ENCODE measurements around the gene NUP54. TPM values are rescaled to one million over a fixed set of nuclear protein-coding genes. Genes with fewer than 3 reads are reported as not detected.

Gene NUP54
- total and polyA plus RNA-seq, 10 donors = 22.8 to 43.2 (median 31.9) TPM

DNA sequence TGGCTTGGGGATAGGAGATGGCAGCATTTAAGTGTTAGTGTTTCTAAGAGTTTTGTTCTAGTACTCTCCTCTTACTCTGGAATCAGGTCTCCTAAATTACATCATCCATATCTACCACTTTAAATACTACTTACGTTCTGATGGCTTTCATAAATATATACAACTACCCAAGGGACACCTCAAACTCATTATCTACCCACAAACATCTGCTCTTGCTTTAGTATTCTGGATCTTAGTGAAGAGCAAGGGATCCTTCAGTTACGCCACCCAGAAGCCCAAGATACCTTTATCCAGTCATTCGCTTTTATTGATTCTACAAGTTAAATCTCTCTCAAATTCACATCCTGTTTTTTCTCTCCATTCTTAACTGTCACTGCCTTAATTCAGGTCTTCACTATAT, 7.0 kb downstream of the NUP54 start:
- WGBS, 5 donors = 90 to 96% (median 93%) methylated on average over 3 of the region's 3 CpGs
- intact Hi-C loops (cut with DNase I; ENCODE audit: low total_unique reads) = no loop called here

DNA sequence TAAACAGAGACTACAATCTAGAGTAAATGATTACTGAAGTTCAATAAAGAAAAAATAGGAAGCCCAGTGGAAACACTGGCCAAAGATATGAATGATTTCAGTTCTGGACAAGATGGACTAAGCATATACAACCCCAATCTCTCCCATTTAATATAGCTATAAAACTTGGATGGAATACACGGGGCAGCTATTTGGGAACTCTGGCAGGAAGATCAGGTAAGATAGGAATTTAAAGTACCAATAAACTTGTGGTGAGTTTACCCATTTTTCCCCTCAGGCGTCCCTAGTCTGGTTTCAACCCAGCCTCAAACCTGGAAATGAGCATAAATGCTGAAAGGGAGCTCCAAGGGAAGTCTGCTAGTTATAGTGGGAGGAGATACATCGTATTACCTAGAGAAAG, 20.4 kb downstream of the NUP54 start:
- Histone ChIP-seq H3K27ac (no peak overlapping the region), H3K4me1 (no peaks in the 10 kb centered on the region), H3K9me3 (no peaks in the 10 kb centered on the region), H3K27me3 (replicated peaks in 1 of 7) (no peaks in the 10 kb centered on the region), H3K36me3 (peaks cover 4 to 97% (median 42%) of the 10 kb centered on the region in 6 donors), H3K4me3 (no peak overlapping the region)
- 93 to 98% (median 95%) methylated on average over 3 of the region's 3 CpGs for WGBS, 5 donors
- intact Hi-C loops (cut with DNase I; ENCODE audit: low total_unique reads) = no loop called here
- DNase-seq = no peak
- TF ChIP-seq POLR2A (IDR thresholded peaks at IDR 0.05) = no peak
- TF ChIP-seq POLR2AphosphoS5 (IDR thresholded peaks at IDR 0.05) = no peak
- TF ChIP-seq, protein P1, sequence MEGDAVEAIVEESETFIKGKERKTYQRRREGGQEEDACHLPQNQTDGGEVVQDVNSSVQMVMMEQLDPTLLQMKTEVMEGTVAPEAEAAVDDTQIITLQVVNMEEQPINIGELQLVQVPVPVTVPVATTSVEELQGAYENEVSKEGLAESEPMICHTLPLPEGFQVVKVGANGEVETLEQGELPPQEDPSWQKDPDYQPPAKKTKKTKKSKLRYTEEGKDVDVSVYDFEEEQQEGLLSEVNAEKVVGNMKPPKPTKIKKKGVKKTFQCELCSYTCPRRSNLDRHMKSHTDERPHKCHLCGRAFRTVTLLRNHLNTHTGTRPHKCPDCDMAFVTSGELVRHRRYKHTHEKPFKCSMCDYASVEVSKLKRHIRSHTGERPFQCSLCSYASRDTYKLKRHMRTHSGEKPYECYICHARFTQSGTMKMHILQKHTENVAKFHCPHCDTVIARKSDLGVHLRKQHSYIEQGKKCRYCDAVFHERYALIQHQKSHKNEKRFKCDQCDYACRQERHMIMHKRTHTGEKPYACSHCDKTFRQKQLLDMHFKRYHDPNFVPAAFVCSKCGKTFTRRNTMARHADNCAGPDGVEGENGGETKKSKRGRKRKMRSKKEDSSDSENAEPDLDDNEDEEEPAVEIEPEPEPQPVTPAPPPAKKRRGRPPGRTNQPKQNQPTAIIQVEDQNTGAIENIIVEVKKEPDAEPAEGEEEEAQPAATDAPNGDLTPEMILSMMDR (IDR thresholded peaks at IDR 0.05 in 8 of 11, conservative IDR thresholded peaks at IDR 0.05 in 3 of 11) = no peak

More for the DNA sequence above, 7.0 kb downstream of the NUP54 start:
- DNase-seq = no peak
- peaks cover 4 to 21% (median 13%) of the 10 kb centered on the region in 6 donors for H3K4me1 ChIP-seq
- no peak overlapping the region for H3K4me3 ChIP-seq
- TF ChIP-seq POLR2A (IDR thresholded peaks at IDR 0.05) = no peak
- no peaks in the 10 kb centered on the region for H3K9me3 ChIP-seq
- H3K36me3 ChIP-seq = peaks cover 0 to 81% (median 50%) of the 10 kb centered on the region in 6 donors
- H3K27me3 ChIP-seq (replicated peaks in 1 of 7) = no peaks in the 10 kb centered on the region
- H3K27ac ChIP-seq = no peak overlapping the region

DNA sequence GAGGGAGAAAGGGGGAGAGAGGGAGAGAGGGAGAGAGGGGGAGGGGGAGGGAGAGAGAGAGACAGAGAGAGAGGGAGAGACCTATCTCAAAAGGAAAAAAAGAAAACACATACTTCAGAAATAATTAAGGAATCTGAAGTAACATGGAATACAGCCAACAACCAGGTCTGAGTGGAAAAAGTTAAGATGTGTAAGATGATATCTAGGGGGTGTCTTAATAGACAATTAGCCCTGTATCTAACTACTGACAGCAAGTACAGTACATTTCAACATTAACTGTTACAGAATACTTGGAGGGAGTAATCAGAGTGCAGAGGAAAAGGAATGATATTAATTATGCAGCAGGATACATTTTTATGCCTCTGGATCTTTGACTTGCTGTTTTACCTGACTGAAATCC, 22.4 kb downstream of the NUP54 start:
- no peaks in the 10 kb centered on the region for H3K9me3 ChIP-seq
- H3K4me3 ChIP-seq = no peak overlapping the region
- intact Hi-C loops (cut with DNase I; ENCODE audit: low total_unique reads) = no loop called here
- DNase-seq = no peak
- no peak overlapping the region for H3K27ac ChIP-seq
- TF ChIP-seq, protein P1 (IDR thresholded peaks at IDR 0.05 in 8 of 11, conservative IDR thresholded peaks at IDR 0.05 in 3 of 11) = no peak
- no peak for TF ChIP-seq POLR2A (IDR thresholded peaks at IDR 0.05)
- TF ChIP-seq POLR2AphosphoS5 (IDR thresholded peaks at IDR 0.05) = no peak
- peaks cover 4 to 97% (median 48%) of the 10 kb centered on the region in 6 donors for H3K36me3 ChIP-seq
- H3K27me3 ChIP-seq (replicated peaks in 1 of 7) = no peaks in the 10 kb centered on the region
- no peaks in the 10 kb centered on the region for H3K4me1 ChIP-seq

DNA sequence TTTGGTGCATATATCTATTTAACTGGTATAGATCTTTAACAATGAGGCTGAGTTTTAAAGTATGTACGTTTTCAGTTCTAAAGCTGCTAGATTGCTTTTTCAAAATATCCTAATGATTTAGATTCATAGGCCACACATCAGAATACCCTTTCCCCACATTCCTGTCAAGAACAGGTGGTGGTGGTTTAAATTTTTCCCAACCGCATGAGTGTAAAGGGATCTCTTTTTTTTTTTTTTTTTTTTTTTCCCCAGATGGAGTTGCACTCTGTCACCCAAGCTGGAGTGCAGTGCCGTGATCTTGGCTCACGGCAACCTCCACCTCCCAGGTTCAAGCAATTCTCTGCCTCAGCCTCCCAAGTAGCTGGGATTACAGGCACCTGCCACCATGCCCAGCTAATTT, 28.0 kb downstream of the NUP54 start:
- Histone ChIP-seq H3K27me3 (replicated peaks in 1 of 7) (no peaks in the 10 kb centered on the region), H3K4me3 (no peak overlapping the region), H3K4me1 (no peaks in the 10 kb centered on the region), H3K9me3 (no peaks in the 10 kb centered on the region), H3K36me3 (peaks cover 4 to 100% (median 75%) of the 10 kb centered on the region in 6 donors), H3K27ac (no peak overlapping the region)
- DNase-seq = no peak
- WGBS, 5 donors = 80 to 96% (median 89%) methylated on average over 4 of the region's 4 CpGs
- TF ChIP-seq, protein P1 (IDR thresholded peaks at IDR 0.05 in 8 of 11, conservative IDR thresholded peaks at IDR 0.05 in 3 of 11) = no peak
- TF ChIP-seq POLR2AphosphoS5 (IDR thresholded peaks at IDR 0.05) (no peak), POLR2A (IDR thresholded peaks at IDR 0.05) (no peak)
- intact Hi-C loops (cut with DNase I; ENCODE audit: low total_unique reads) = no loop called here

DNA sequence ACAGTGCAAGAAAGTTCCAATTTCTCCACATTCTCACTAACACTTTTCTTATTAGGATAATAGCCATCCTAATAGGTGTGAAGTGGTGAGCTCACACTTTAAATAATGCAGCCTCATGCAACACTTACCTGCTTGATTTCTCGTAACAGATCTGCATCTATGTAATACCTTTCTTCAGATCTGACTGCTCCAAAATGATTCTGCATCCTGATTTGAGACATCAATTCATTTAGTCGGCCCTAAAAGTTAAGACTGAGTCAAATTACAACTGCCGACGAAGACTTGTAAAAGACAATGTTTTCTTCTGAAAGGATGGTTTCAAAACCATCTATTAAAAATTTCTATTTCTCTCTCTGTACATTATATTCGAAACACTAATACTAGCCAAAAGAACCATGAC, 30.7 kb downstream of the NUP54 start:
- intact Hi-C loops (cut with DNase I; ENCODE audit: low total_unique reads) = no loop called here
- H3K27me3 ChIP-seq (replicated peaks in 1 of 7) = no peaks in the 10 kb centered on the region
- no peak for TF ChIP-seq POLR2A (IDR thresholded peaks at IDR 0.05)
- TF ChIP-seq, protein P1 (IDR thresholded peaks at IDR 0.05 in 8 of 11, conservative IDR thresholded peaks at IDR 0.05 in 3 of 11) = no peak
- TF ChIP-seq POLR2AphosphoS5 (IDR thresholded peaks at IDR 0.05) = no peak
- DNase-seq = no peak
- no peak overlapping the region for H3K4me3 ChIP-seq
- no peaks in the 10 kb centered on the region for H3K4me1 ChIP-seq
- no peaks in the 10 kb centered on the region for H3K9me3 ChIP-seq
- no peak overlapping the region for H3K27ac ChIP-seq
- WGBS, 5 donors = 83 to 94% (median 90%) methylated on average over 5 of the region's 5 CpGs
- peaks cover 0 to 100% (median 65%) of the 10 kb centered on the region in 6 donors for H3K36me3 ChIP-seq

Measured in spleen (tissue), 11 donors.